Measurements from ENCODE around the gene BTBD18. TPM values are rescaled to one million over a fixed set of nuclear protein-coding genes. Genes with fewer than 3 reads are reported as not detected.

Gene BTBD18
- total and polyA plus RNA-seq, 2 experiments from 2014 or later: 0.39 TPM; not detected in 1

GRCh38 chr11:57792060-57792541 lies 40.5 kb upstream of the BTBD18 start:
- DNase-seq (ENCODE audit: low spot score): no peak
- TF ChIP-seq CTCF (IDR thresholded peaks at IDR 0.05; ENCODE audit: poor library complexity): no peak
- no peak for TF ChIP-seq EZH2phosphoT487 (IDR thresholded peaks at IDR 0.05; ENCODE audit: low read depth, severe bottlenecking, unreplicated experiment)
- no peak for TF ChIP-seq EZH2 (IDR thresholded peaks at IDR 0.05; ENCODE audit: borderline replicate concordance)
- Histone ChIP-seq H3K27me3 (no peaks in the 10 kb centered on the region), H3K79me2 (peaks cover 100% of the 10 kb centered on the region), H3K4me2 (no peak overlapping the region), H3K9me2 (replicated peaks; ENCODE audit: insufficient read depth) (no peaks in the 10 kb centered on the region), H3K4me3 (no peak overlapping the region), H3K27ac (peak overlapping the region; percentile 54), H3K9me3 (ENCODE audit: low read depth) (no peaks in the 10 kb centered on the region), H3K4me1 (ENCODE audit: insufficient read depth) (peaks cover 49% of the 10 kb centered on the region), H2AFZ (no peak overlapping the region), H3K36me3 (replicated peaks; ENCODE audit: insufficient read depth, low read depth) (no peaks in the 10 kb centered on the region), H4K20me1 (ENCODE audit: insufficient read depth, poor library complexity, severe bottlenecking) (peaks cover 39% of the 10 kb centered on the region)
- WGBS (ENCODE audit: low lambda C conversion rate, missing lambda C conversion rate): 96% methylated on average over 7 of the region's 7 CpGs

- Histone ChIP-seq H3K4me3 (no peak overlapping the region), H3K9me3 (ENCODE audit: low read depth) (no peaks in the 10 kb centered on the region), H3K27ac (peak overlapping the region; percentile 54), H2AFZ (no peak overlapping the region), H3K79me2 (peaks cover 100% of the 10 kb centered on the region), H4K20me1 (ENCODE audit: insufficient read depth, poor library complexity, severe bottlenecking) (peaks cover 42% of the 10 kb centered on the region), H3K36me3 (replicated peaks; ENCODE audit: insufficient read depth, low read depth) (no peaks in the 10 kb centered on the region), H3K4me1 (ENCODE audit: insufficient read depth) (peaks cover 55% of the 10 kb centered on the region), H3K4me2 (no peak overlapping the region), H3K9me2 (replicated peaks; ENCODE audit: insufficient read depth) (no peaks in the 10 kb centered on the region), H3K27me3 (no peaks in the 10 kb centered on the region)
- DNase-seq (ENCODE audit: low spot score): no peak
- TF ChIP-seq EZH2phosphoT487 (IDR thresholded peaks at IDR 0.05; ENCODE audit: low read depth, severe bottlenecking, unreplicated experiment) (no peak), EZH2 (IDR thresholded peaks at IDR 0.05; ENCODE audit: borderline replicate concordance) (no peak), CTCF (IDR thresholded peaks at IDR 0.05; ENCODE audit: poor library complexity) (no peak)
- WGBS (ENCODE audit: low lambda C conversion rate, missing lambda C conversion rate): 93% methylated on average over 21 of the region's 22 CpGs
These were observed 39.9 kb upstream of the BTBD18 start for GRCh38 chr11:57791321-57792059.

- peak overlapping the region; percentile 72 for H3K27ac ChIP-seq
- H3K4me1 ChIP-seq (ENCODE audit: insufficient read depth): peaks cover 64% of the 10 kb centered on the region
- H3K4me3 ChIP-seq: no peak overlapping the region
- H3K9me3 ChIP-seq (ENCODE audit: low read depth): no peaks in the 10 kb centered on the region
- TF ChIP-seq EZH2phosphoT487 (IDR thresholded peaks at IDR 0.05; ENCODE audit: low read depth, severe bottlenecking, unreplicated experiment) (no peak), CTCF (IDR thresholded peaks at IDR 0.05; ENCODE audit: poor library complexity) (no peak), EZH2 (IDR thresholded peaks at IDR 0.05; ENCODE audit: borderline replicate concordance) (no peak)
- H3K79me2 ChIP-seq: peaks cover 100% of the 10 kb centered on the region
- H3K4me2 ChIP-seq: peak overlapping the region; percentile 61
- no peaks in the 10 kb centered on the region for H3K9me2 ChIP-seq (replicated peaks; ENCODE audit: insufficient read depth)
- H4K20me1 ChIP-seq (ENCODE audit: insufficient read depth, poor library complexity, severe bottlenecking): peaks cover 43% of the 10 kb centered on the region
- DNase-seq (ENCODE audit: low spot score): no peak
- no peaks in the 10 kb centered on the region for H3K36me3 ChIP-seq (replicated peaks; ENCODE audit: insufficient read depth, low read depth)
- H3K27me3 ChIP-seq: no peaks in the 10 kb centered on the region
- H2AFZ ChIP-seq: no peak overlapping the region
These were observed 37.1 kb upstream of the BTBD18 start for GRCh38 chr11:57788703-57789088.
